Ishikawa (cell line): Measurements from ENCODE around the gene NEK10.

Experiments
- CEBPB ChIP-seq: IDR thresholded peaks from 2 replicates; pipeline ENCODE4 v1.6.1; 2012
- CREB1 ChIP-seq: IDR thresholded peaks from 2 replicates; pipeline ENCODE4 v1.6.1; 2012; ENCODE audit warnings: low read depth
- EGR1 ChIP-seq: IDR thresholded peaks from 2 replicates; pipeline ENCODE4 v1.6.1; 2012
- EP300 ChIP-seq: IDR thresholded peaks from 2 replicates; pipeline ENCODE4 v1.6.1; 2012; ENCODE audit warnings: borderline replicate concordance
- FOXM1 ChIP-seq: IDR thresholded peaks from 2 replicates; pipeline ENCODE4 v1.6.1; 2012; ENCODE audit warnings: low read depth, borderline replicate concordance
- MAX ChIP-seq: IDR thresholded peaks from 2 replicates; pipeline ENCODE4 v1.6.1; 2012
- NFIC ChIP-seq: IDR thresholded peaks from 2 replicates; pipeline ENCODE4 v1.6.1; 2012
- RAD21 ChIP-seq: IDR thresholded peaks from 2 replicates; pipeline ENCODE4 v1.6.1; 2012; ENCODE audit warnings: low read depth
- REST ChIP-seq: IDR thresholded peaks from 2 replicates; pipeline ENCODE4 v1.6.1; 2012; ENCODE audit warnings: low read depth, mild to moderate bottlenecking
- TAF1 ChIP-seq: IDR thresholded peaks from 2 replicates; pipeline ENCODE4 v1.6.1; 2012; ENCODE audit warnings: low read depth, mild to moderate bottlenecking
- TCF12 ChIP-seq: IDR thresholded peaks from 2 replicates; pipeline ENCODE4 v1.6.1; 2012; ENCODE audit warnings: low read depth
- TEAD4 ChIP-seq: IDR thresholded peaks from 2 replicates; pipeline ENCODE4 v1.6.1; 2012
- USF1 ChIP-seq: IDR thresholded peaks from 2 replicates; pipeline ENCODE4 v1.6.1; 2012
- YY1 ChIP-seq: IDR thresholded peaks from 2 replicates; pipeline ENCODE4 v1.6.1; 2012; ENCODE audit warnings: low read depth
- ZBTB7A ChIP-seq: IDR thresholded peaks from 2 replicates; pipeline ENCODE4 v1.6.1; 2012; ENCODE audit warnings: low read depth

The NEK10 gene

GRCh38 chr3:27130796-27131195 is 238.4 kb downstream of the NEK10 start:
- TF ChIP-seq EGR1 (no peak), CEBPB (no peak), TCF12 (no peak), MAX (no peak), TEAD4 (no peak), YY1 (no peak), EP300 (no peak), ZBTB7A (no peak), FOXM1 (no peak), CREB1 (no peak), TAF1 (no peak)

GRCh38 chr3:27127879-27128278 is 241.3 kb downstream of the NEK10 start:
- no peak for TF ChIP-seq USF1
- no peak for TF ChIP-seq TEAD4
- TF ChIP-seq RAD21 = no peak
- no peak for TF ChIP-seq CREB1
- TF ChIP-seq MAX = no peak
- no peak for TF ChIP-seq YY1
- no peak for TF ChIP-seq TAF1
- TF ChIP-seq REST = no peak
- no peak for TF ChIP-seq EP300
- TF ChIP-seq ZBTB7A = no peak
- no peak for TF ChIP-seq CEBPB
- no peak for TF ChIP-seq EGR1
- TF ChIP-seq TCF12 = no peak
- TF ChIP-seq NFIC = no peak
- TF ChIP-seq FOXM1 = no peak

- no peak for TF ChIP-seq TAF1
- TF ChIP-seq RAD21 = no peak
- TF ChIP-seq NFIC = no peak
- no peak for TF ChIP-seq EGR1
- no peak for TF ChIP-seq EP300
- no peak for TF ChIP-seq REST
- no peak for TF ChIP-seq ZBTB7A
- no peak for TF ChIP-seq MAX
- TF ChIP-seq FOXM1 = no peak
- TF ChIP-seq TEAD4 = no peak
- TF ChIP-seq USF1 = no peak
- no peak for TF ChIP-seq CEBPB
- no peak for TF ChIP-seq CREB1
Observed at GRCh38 chr3:27127195-27127594, 242.0 kb downstream of the NEK10 start.

GRCh38 chr3:27125821-27126501 is 243.2 kb downstream of the NEK10 start:
- no peak for TF ChIP-seq USF1
- no peak for TF ChIP-seq CREB1
- TF ChIP-seq CEBPB = no peak
- no peak for TF ChIP-seq ZBTB7A
- TF ChIP-seq EGR1 = no peak
- TF ChIP-seq TEAD4 = no peak
- no peak for TF ChIP-seq FOXM1
- no peak for TF ChIP-seq TCF12
- no peak for TF ChIP-seq RAD21
- no peak for TF ChIP-seq EP300
- TF ChIP-seq REST = no peak
- no peak for TF ChIP-seq NFIC
- TF ChIP-seq MAX = no peak
- no peak for TF ChIP-seq YY1
- no peak for TF ChIP-seq TAF1
